ENCODE results near the gene WDR1. TPM values are rescaled to one million over a fixed set of nuclear protein-coding genes. Genes with fewer than 3 reads are reported as not detected.

WDR1 gene
- total RNA-seq, 1 experiment from 2014 or later = 367 TPM

DNA sequence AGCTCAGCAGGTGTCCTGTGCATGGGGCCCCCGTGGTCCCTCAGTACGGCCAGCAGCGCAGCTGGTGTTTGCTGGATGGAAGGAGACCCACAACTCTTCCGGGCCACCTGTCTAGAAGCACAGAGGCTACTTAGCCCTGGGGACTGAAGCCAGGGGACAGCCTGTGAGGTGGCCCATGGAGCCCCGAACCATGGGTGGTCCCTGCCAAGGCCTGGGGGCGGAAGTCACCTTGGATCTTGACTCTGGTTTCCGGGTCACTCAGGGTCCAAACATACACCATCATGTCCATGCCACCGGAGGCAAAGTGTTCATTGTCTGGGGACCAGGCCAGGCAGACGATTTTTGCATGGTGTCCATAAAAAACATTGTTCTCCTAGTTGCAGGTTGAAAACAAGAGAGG is 39.5 kb downstream of the WDR1 start:
- no CpG with 5 or more reads among the region's 9 CpGs for WGBS (ENCODE audit: extremely low coverage, insufficient read length, low lambda C conversion rate)
- H3K4me1 ChIP-seq (ENCODE audit: insufficient read depth, low read length) = no peaks in the 10 kb centered on the region
- TF ChIP-seq, protein P1, sequence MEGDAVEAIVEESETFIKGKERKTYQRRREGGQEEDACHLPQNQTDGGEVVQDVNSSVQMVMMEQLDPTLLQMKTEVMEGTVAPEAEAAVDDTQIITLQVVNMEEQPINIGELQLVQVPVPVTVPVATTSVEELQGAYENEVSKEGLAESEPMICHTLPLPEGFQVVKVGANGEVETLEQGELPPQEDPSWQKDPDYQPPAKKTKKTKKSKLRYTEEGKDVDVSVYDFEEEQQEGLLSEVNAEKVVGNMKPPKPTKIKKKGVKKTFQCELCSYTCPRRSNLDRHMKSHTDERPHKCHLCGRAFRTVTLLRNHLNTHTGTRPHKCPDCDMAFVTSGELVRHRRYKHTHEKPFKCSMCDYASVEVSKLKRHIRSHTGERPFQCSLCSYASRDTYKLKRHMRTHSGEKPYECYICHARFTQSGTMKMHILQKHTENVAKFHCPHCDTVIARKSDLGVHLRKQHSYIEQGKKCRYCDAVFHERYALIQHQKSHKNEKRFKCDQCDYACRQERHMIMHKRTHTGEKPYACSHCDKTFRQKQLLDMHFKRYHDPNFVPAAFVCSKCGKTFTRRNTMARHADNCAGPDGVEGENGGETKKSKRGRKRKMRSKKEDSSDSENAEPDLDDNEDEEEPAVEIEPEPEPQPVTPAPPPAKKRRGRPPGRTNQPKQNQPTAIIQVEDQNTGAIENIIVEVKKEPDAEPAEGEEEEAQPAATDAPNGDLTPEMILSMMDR (conservative IDR thresholded peaks at IDR 0.05) = no peak
- H3K56ac ChIP-seq (ENCODE audit: insufficient read length, low read depth, low read length) = no peak overlapping the region
- no peak overlapping the region for H3K4me2 ChIP-seq (ENCODE audit: insufficient read depth, insufficient read length, low read length)
- no peaks in the 10 kb centered on the region for H3K27me3 ChIP-seq (ENCODE audit: insufficient read depth, low read length)
- no peak overlapping the region for H4K91ac ChIP-seq (ENCODE audit: insufficient read length, low read depth, low read length)
- H3K9ac ChIP-seq (ENCODE audit: extremely low read depth, insufficient read length, low read length) = no peak overlapping the region
- no peak overlapping the region for H2BK15ac ChIP-seq (ENCODE audit: low read depth, low read length)
- Mint-ChIP-seq H3K4me1 (no peaks in the 10 kb centered on the region), H3K27ac (no peak overlapping the region; a peak in 1 of 7 replicates), H3K4me3 (no peak overlapping the region), H3K36me3 (ENCODE audit: insufficient read depth in 1 of 3, low read depth in 3 of 3) (peaks cover 43 to 95% (median 94%) of the 10 kb centered on the region in 3 experiments; a peak in 6 of 7 replicates), H3K27me3 (ENCODE audit: low read depth) (no peaks in the 10 kb centered on the region; the same call in 1 of the 2 replicates), H3K9me3 (no peaks in the 10 kb centered on the region)
- H2BK12ac ChIP-seq (ENCODE audit: insufficient read length, low read depth, low read length) = no peak overlapping the region
- no peak overlapping the region for H3K14ac ChIP-seq (ENCODE audit: insufficient read depth, low read length)
- H4K20me1 ChIP-seq (ENCODE audit: control insufficient read depth, insufficient read depth, insufficient read length) = peaks cover 3% of the 10 kb centered on the region
- no peak overlapping the region for H2BK120ac ChIP-seq (ENCODE audit: low read depth, low read length, poor library complexity, severe bottlenecking)
- no peak overlapping the region for H2AK5ac ChIP-seq (ENCODE audit: insufficient read length, low read length)
- DNase-seq = no peak
- H3K4ac ChIP-seq (ENCODE audit: low read depth, low read length) = no peak overlapping the region
- H3K79me2 ChIP-seq (ENCODE audit: insufficient read depth, low read length) = no peaks in the 10 kb centered on the region
- no peak overlapping the region for H2BK20ac ChIP-seq (ENCODE audit: low read depth, low read length, poor library complexity, severe bottlenecking)
- no peaks in the 10 kb centered on the region for H3K9me3 ChIP-seq (ENCODE audit: control insufficient read depth, low read depth, low read length)
- H3K79me1 ChIP-seq (ENCODE audit: insufficient read depth, low read depth, low read length, poor library complexity, severe bottlenecking) = no peaks in the 10 kb centered on the region
- H2BK5ac ChIP-seq (ENCODE audit: insufficient read length, low read length) = no peak overlapping the region
- H4K5ac ChIP-seq (ENCODE audit: insufficient read length, low read depth, low read length) = no peak overlapping the region
- no peak overlapping the region for H3K18ac ChIP-seq (ENCODE audit: insufficient read length, low read depth, low read length)
- H3K27ac ChIP-seq (ENCODE audit: insufficient read length, low read depth, low read length) = no peak overlapping the region
- H3K23ac ChIP-seq (ENCODE audit: insufficient read length, low read depth, low read length) = no peak overlapping the region
- H2AFZ ChIP-seq (ENCODE audit: low read length) = no peak overlapping the region
- H3K23me2 ChIP-seq (ENCODE audit: insufficient read length, low read depth, low read length, poor library complexity, severe bottlenecking) = no peaks in the 10 kb centered on the region
- H3T11ph ChIP-seq (ENCODE audit: low read length) = no peak overlapping the region
- no peak overlapping the region for H4K8ac ChIP-seq (replicated peaks; ENCODE audit: insufficient read length, low read depth, low read length)

Measured in H9 (cell line).